ENCODE measurements around the gene PCDHGA1.

PCDHGA1 gene

GRCh38 chr5:141523991-141524390 is 193.7 kb downstream of the PCDHGA1 start:
- peak overlapping the region; percentile 39 to 97 (median 68) for H3K4me2 ChIP-seq
- peaks cover 0 to 4% (median 0%) of the 10 kb centered on the region in 11 experiments; a peak in 1 of 22 replicates for H4K20me1 ChIP-seq
- H3K4me1 ChIP-seq = peaks cover 91 to 100% (median 99%) of the 10 kb centered on the region in 10 experiments
- H3K27ac ChIP-seq = peak overlapping the region in 9 of 11 experiments; percentile 33 to 100 (median 99); a peak in 18 of 22 replicates
- H3K36me3 ChIP-seq = peaks cover 49 to 100% (median 93%) of the 10 kb centered on the region in 11 experiments
- H3K4me3 ChIP-seq = peak overlapping the region in 3 of 10 experiments; percentile 7 to 21 (median 8); a peak in 4 of 20 replicates
- H3K27me3 ChIP-seq = no peaks in the 10 kb centered on the region
- no peaks in the 10 kb centered on the region for H3K9me3 ChIP-seq (replicated peaks in 1 of 11)
- peak overlapping the region in 9 of 11 experiments; percentile 46 to 79 (median 63); a peak in 17 of 22 replicates for H3K9ac ChIP-seq
- no peak for TF ChIP-seq Cebpa-rat (IDR thresholded peaks at IDR 0.05)

- peak overlapping the region in 10 of 11 experiments; percentile 2 to 79 (median 61); a peak in 18 of 22 replicates for H3K9ac ChIP-seq
- H3K36me3 ChIP-seq = peaks cover 54 to 100% (median 93%) of the 10 kb centered on the region in 11 experiments
- no peaks in the 10 kb centered on the region for H3K9me3 ChIP-seq (replicated peaks in 1 of 11)
- H3K27ac ChIP-seq = peak overlapping the region in 10 of 11 experiments; percentile 26 to 100 (median 99); a peak in 19 of 22 replicates
- no peaks in the 10 kb centered on the region for H3K27me3 ChIP-seq
- H3K4me1 ChIP-seq = peaks cover 91 to 100% (median 99%) of the 10 kb centered on the region in 10 experiments
- H3K4me2 ChIP-seq = peak overlapping the region; percentile 39 to 97 (median 68)
- H4K20me1 ChIP-seq = peaks cover 0 to 8% (median 0%) of the 10 kb centered on the region in 11 experiments; a peak in 2 of 22 replicates
- no peak for TF ChIP-seq Cebpa-rat (IDR thresholded peaks at IDR 0.05)
- peak overlapping the region in 2 of 10 experiments; percentile 7 to 21; a peak in 2 of 20 replicates for H3K4me3 ChIP-seq
Measured at GRCh38 chr5:141524604-141525597, 194.6 kb downstream of the PCDHGA1 start.

GRCh38 chr5:141525653-141526052 is 195.3 kb downstream of the PCDHGA1 start:
- no peaks in the 10 kb centered on the region for H3K9me3 ChIP-seq (replicated peaks in 1 of 11)
- H3K4me1 ChIP-seq = peaks cover 91 to 100% (median 99%) of the 10 kb centered on the region in 10 experiments
- H3K27me3 ChIP-seq = no peaks in the 10 kb centered on the region
- H3K4me3 ChIP-seq = 0 out of 20 replicates have a peak overlapping the region, but pooled peaks of 1 of the 10 experiments have one; percentile 13
- H3K9ac ChIP-seq = peak overlapping the region in 10 of 11 experiments; percentile 33 to 79 (median 61); a peak in 17 of 22 replicates
- H3K27ac ChIP-seq = peak overlapping the region in 10 of 11 experiments; percentile 26 to 100 (median 99); a peak in 19 of 22 replicates
- H4K20me1 ChIP-seq = peaks cover 0 to 13% (median 0%) of the 10 kb centered on the region in 11 experiments; a peak in 2 of 22 replicates
- H3K4me2 ChIP-seq = peak overlapping the region in 10 of 11 experiments; percentile 43 to 97 (median 70); a peak in 20 of 22 replicates
- TF ChIP-seq Cebpa-rat (IDR thresholded peaks at IDR 0.05) = no peak
- peaks cover 54 to 100% (median 93%) of the 10 kb centered on the region in 11 experiments for H3K36me3 ChIP-seq

GRCh38 chr5:141527426-141527825 is 197.1 kb downstream of the PCDHGA1 start:
- H3K4me1 ChIP-seq = peaks cover 86 to 100% (median 98%) of the 10 kb centered on the region in 10 experiments
- H3K9me3 ChIP-seq (replicated peaks in 1 of 11) = no peaks in the 10 kb centered on the region
- no peak overlapping the region for H3K4me3 ChIP-seq
- H3K27ac ChIP-seq = peak overlapping the region in 7 of 11 experiments; percentile 47 to 100 (median 67); a peak in 13 of 22 replicates
- H3K4me2 ChIP-seq = peak overlapping the region in 10 of 11 experiments; percentile 0 to 97 (median 66); a peak in 16 of 22 replicates
- TF ChIP-seq Cebpa-rat (IDR thresholded peaks at IDR 0.05) = no peak
- H3K9ac ChIP-seq = peak overlapping the region in 3 of 11 experiments; percentile 3 to 59 (median 39); a peak in 4 of 22 replicates
- no peaks in the 10 kb centered on the region for H3K27me3 ChIP-seq
- peaks cover 70 to 100% (median 95%) of the 10 kb centered on the region in 11 experiments for H3K36me3 ChIP-seq
- peaks cover 0 to 14% (median 0%) of the 10 kb centered on the region in 11 experiments; a peak in 3 of 22 replicates for H4K20me1 ChIP-seq

GRCh38 chr5:141528291-141528984 is 198.1 kb downstream of the PCDHGA1 start:
- Histone ChIP-seq H4K20me1 (peaks cover 0 to 14% (median 0%) of the 10 kb centered on the region in 11 experiments; a peak in 3 of 22 replicates), H3K9me3 (replicated peaks in 1 of 11) (no peaks in the 10 kb centered on the region), H3K4me1 (peaks cover 76 to 94% (median 90%) of the 10 kb centered on the region in 10 experiments), H3K4me3 (0 out of 20 replicates have a peak overlapping the region, but pooled peaks of 1 of the 10 experiments have one; percentile 11), H3K27me3 (no peaks in the 10 kb centered on the region), H3K27ac (peak overlapping the region in 9 of 11 experiments; percentile 25 to 100 (median 52); a peak in 18 of 22 replicates), H3K4me2 (peak overlapping the region; percentile 13 to 86 (median 59); a peak in 19 of 22 replicates), H3K36me3 (peaks cover 75 to 100% (median 95%) of the 10 kb centered on the region in 11 experiments), H3K9ac (peak overlapping the region in 8 of 11 experiments; percentile 3 to 59 (median 38); a peak in 11 of 22 replicates)
- TF ChIP-seq Cebpa-rat (IDR thresholded peaks at IDR 0.05) = peak in 4 of 11 experiments; percentile 8 to 50 (median 26); a peak in 2 of 22 replicates

- Histone ChIP-seq H3K27me3 (no peaks in the 10 kb centered on the region), H3K4me1 (peaks cover 70 to 92% (median 85%) of the 10 kb centered on the region in 10 experiments), H3K4me2 (peak overlapping the region in 10 of 11 experiments; percentile 3 to 86 (median 62); a peak in 17 of 22 replicates), H3K4me3 (no peak overlapping the region), H3K9me3 (replicated peaks in 1 of 11) (no peaks in the 10 kb centered on the region), H3K9ac (peak overlapping the region in 9 of 11 experiments; percentile 3 to 57 (median 26); a peak in 9 of 22 replicates), H3K27ac (peak overlapping the region in 9 of 11 experiments; percentile 25 to 100 (median 52); a peak in 18 of 22 replicates), H4K20me1 (peaks cover 0 to 14% (median 0%) of the 10 kb centered on the region in 11 experiments; a peak in 3 of 22 replicates), H3K36me3 (peaks cover 77 to 100% (median 95%) of the 10 kb centered on the region in 11 experiments)
- TF ChIP-seq Cebpa-rat (IDR thresholded peaks at IDR 0.05) = no peak
Measured at GRCh38 chr5:141529002-141529401, 198.7 kb downstream of the PCDHGA1 start.

GRCh38 chr5:141529873-141530272 is 199.6 kb downstream of the PCDHGA1 start:
- H3K4me3 ChIP-seq = no peak overlapping the region
- peak overlapping the region in 4 of 11 experiments; percentile 3 to 26 (median 8); a peak in 3 of 22 replicates for H3K9ac ChIP-seq
- H3K4me1 ChIP-seq = peaks cover 63 to 84% (median 76%) of the 10 kb centered on the region in 10 experiments
- H4K20me1 ChIP-seq = peaks cover 0 to 15% (median 0%) of the 10 kb centered on the region in 11 experiments; a peak in 4 of 22 replicates
- peaks cover 83 to 100% (median 98%) of the 10 kb centered on the region in 11 experiments for H3K36me3 ChIP-seq
- TF ChIP-seq Cebpa-rat (IDR thresholded peaks at IDR 0.05) = no peak
- H3K27me3 ChIP-seq = no peaks in the 10 kb centered on the region
- H3K9me3 ChIP-seq (replicated peaks in 1 of 11) = no peaks in the 10 kb centered on the region
- peak overlapping the region in 10 of 11 experiments; percentile 1 to 86 (median 62); a peak in 19 of 22 replicates for H3K4me2 ChIP-seq
- H3K27ac ChIP-seq = peak overlapping the region in 7 of 11 experiments; percentile 23 to 100 (median 52); a peak in 9 of 22 replicates
